ENCODE data around the gene MLN.

GRCh38 chr6:33756211-33756954 is 47.4 kb downstream of the MLN start:
- TF ChIP-seq CTCF (IDR thresholded peaks at IDR 0.05; ENCODE audit: low read length) (no peak), EZH2 (optimal IDR thresholded peaks at IDR 0.05; ENCODE audit: low read depth, low read length) (no peak)
